ENCODE results near the gene ULBP2. TPM values are rescaled to one million over a fixed set of nuclear protein-coding genes. Genes with fewer than 3 reads are reported as not detected.

The ULBP2 gene
- total and polyA plus RNA-seq, 2 of the 8 experiments (the other 6 are each of a cell fraction or from before 2014, with no cell fraction given), result 0.05 TPM; not detected in 1

GRCh38 chr6:149933036-149933435 is 8.8 kb upstream of the ULBP2 start:
- no peak overlapping the region for H2AK5ac ChIP-seq (ENCODE audit: low read depth, low read length)
- TF ChIP-seq EZH2 (IDR thresholded peaks at IDR 0.05; ENCODE audit: low read depth, low read length, severe bottlenecking) (no peak), YY1 (IDR thresholded peaks at IDR 0.05; ENCODE audit: low read depth, low read length) (no peak), SIX5 (IDR thresholded peaks at IDR 0.05; ENCODE audit: low read depth, low read length) (no peak)
- no peak overlapping the region for H4K5ac ChIP-seq (ENCODE audit: insufficient read length, low read depth, low read length)
- H2BK15ac ChIP-seq (ENCODE audit: low read length), result no peak overlapping the region
- H3K9me3 ChIP-seq (ENCODE audit: insufficient read depth in 2 of 2, low read depth in 1 of 2, low read length in 1 of 2), result no peaks in the 10 kb centered on the region
- H3K36me3 ChIP-seq (ENCODE audit: control insufficient read depth in 2 of 4, insufficient read depth in 4 of 4, low read length in 3 of 4), result no peaks in the 10 kb centered on the region
- H2BK20ac ChIP-seq (ENCODE audit: low read length), result no peak overlapping the region
- no peak overlapping the region for H3K23ac ChIP-seq (ENCODE audit: insufficient read length)
- ChIA-PET CTCF (ENCODE audit: partially characterized antibody) (interaction anchor here (1.1 to 1.7 kb wide), 2 partner anchors 16 to 28 kb away, joined by 3 read pairs; no protein-coding TSS in a partner anchor), POLR2A (ENCODE audit: partially characterized antibody) (no interaction called here)
- no peak overlapping the region for H3K56ac ChIP-seq (replicated peaks; ENCODE audit: insufficient read length, low read depth, low read length)
- no peak overlapping the region for H2BK120ac ChIP-seq (replicated peaks; ENCODE audit: low read depth, low read length)
- DNase-seq (ENCODE audit: low read depth in 1 of 2, low spot score in 2 of 2) (no peak), FAIRE-seq (no peak)
- H3K9ac ChIP-seq (replicated peaks in 1 of 4; ENCODE audit: extremely low read depth in 1 of 4, low read depth in 3 of 4, low read length in 3 of 4), result no peak overlapping the region
- 73% methylated on average over 5 of the region's 5 CpGs; no CpG with 5 or more reads in 1 of the 2 experiments for WGBS, 2 experiments (ENCODE audit: extremely low coverage in 1 of 2, insufficient coverage in 1 of 2, insufficient read length in 1 of 2, insufficient replicate concordance in 2 of 2, low coverage in 1 of 2, low lambda C conversion rate in 2 of 2, missing lambda C conversion rate in 1 of 2)
- no peak overlapping the region for H3K14ac ChIP-seq (ENCODE audit: insufficient read length)
- peaks cover 2% of the 10 kb centered on the region; the same call in 1 of the 2 replicates for H3K23me2 ChIP-seq (ENCODE audit: low read depth, low read length)
- H3K27ac ChIP-seq (ENCODE audit: low read depth, low read length), result no peak overlapping the region
- no peaks in the 10 kb centered on the region; a peak in 1 of 7 replicates for H3K4me1 ChIP-seq (replicated peaks in 1 of 4; ENCODE audit: control insufficient read depth in 3 of 4, insufficient read depth in 4 of 4, low read length in 3 of 4)
- H3K4ac ChIP-seq (replicated peaks; ENCODE audit: insufficient read length, low read depth, low read length), result no peak overlapping the region
- no peak overlapping the region for H2AFZ ChIP-seq (ENCODE audit: low read length)
- H4K8ac ChIP-seq (ENCODE audit: extremely low read depth, insufficient read depth, low read length), result no peak overlapping the region; the same call in 1 of the 2 replicates
- no peak overlapping the region for H3K4me2 ChIP-seq (ENCODE audit: insufficient read depth in 1 of 2, low read depth in 2 of 2, low read length in 2 of 2)
- no peak overlapping the region for H3K4me3 ChIP-seq (ENCODE audit: extremely low read depth in 1 of 4, insufficient read depth in 2 of 4, low read depth in 3 of 4, low read length in 4 of 4)
- no peak overlapping the region for H3K18ac ChIP-seq (ENCODE audit: extremely low read depth, low read length)
- peaks cover 0 to 3% of the 10 kb centered on the region in 2 experiments for H4K20me1 ChIP-seq (replicated peaks in 1 of 2; ENCODE audit: control insufficient read depth in 1 of 2, insufficient read depth in 2 of 2, low read length in 2 of 2)
- H4K91ac ChIP-seq (replicated peaks; ENCODE audit: insufficient read length, low read length), result no peak overlapping the region
- no peaks in the 10 kb centered on the region for H3K79me2 ChIP-seq (ENCODE audit: control insufficient read depth in 1 of 2, insufficient read depth in 2 of 2, low read length in 2 of 2)
- no peak overlapping the region for H2BK5ac ChIP-seq (ENCODE audit: low read depth, low read length)
- peaks cover 22 to 40% (median 36%) of the 10 kb centered on the region in 4 experiments for H3K27me3 ChIP-seq (replicated peaks in 1 of 4; ENCODE audit: control insufficient read depth in 3 of 4, extremely low read depth in 1 of 4, insufficient read depth in 3 of 4, low read length in 3 of 4)
- H3K79me1 ChIP-seq (ENCODE audit: low read depth, low read length), result no peaks in the 10 kb centered on the region
- no peak overlapping the region for H2BK12ac ChIP-seq (ENCODE audit: low read depth, low read length)

Data from H1 (cell line).